H1 (cell line): ENCODE data around the gene SF3A2. TPM values are rescaled to one million over a fixed set of nuclear protein-coding genes. Genes with fewer than 3 reads are reported as not detected.

Source experiments
- CTCF ChIA-PET: fragments of 300-600 bp; sonication (Branson Sonifier 250); formaldehyde crosslinking; loops from one replicate; lab custom pipeline; 2021; ENCODE audit not compliant: partially characterized antibody; lab: Charles Lee
- POLR2A ChIA-PET: fragments of 300-600 bp; sonication (Branson Sonifier 250); formaldehyde crosslinking; loops from one replicate; lab custom pipeline; 2021; ENCODE audit warnings: inconsistent platforms; ENCODE audit not compliant: partially characterized antibody; lab: Charles Lee
- DNase-seq, 2 experiments: peaks; one replicate each; pipeline versions ENCODE4 v3.0.0 to v3.0.0-alpha.2; 2010 to 2022; ENCODE audit warnings: low spot score in 2 of 2, low read depth in 1 of 2, mixed read lengths in 1 of 2
- FAIRE-seq: peaks from 2 replicates; lab custom pipeline; 2011; peaks lifted over from hg19 to GRCh38; lab: Jason Lieb, UNC
- H2AFZ ChIP-seq: 2 replicates; pipeline ENCODE4 v1.8.1; 2012; ENCODE audit warnings: low read length, inconsistent platforms
- H2AK5ac ChIP-seq: 2 replicates; pipeline ENCODE4 v1.6.1; 2013; ENCODE audit warnings: low read depth, low read length
- H2BK120ac ChIP-seq: replicated peaks from 2 replicates; pipeline ENCODE3; 2013; ENCODE audit warnings: low read depth, low read length, inconsistent platforms
- H2BK12ac ChIP-seq: 2 replicates; pipeline ENCODE4 v1.6.1; 2013; ENCODE audit warnings: low read depth, low read length
- H2BK15ac ChIP-seq: 2 replicates; pipeline ENCODE4 v1.6.1; 2013; ENCODE audit warnings: low read length
- H2BK20ac ChIP-seq: 2 replicates; pipeline ENCODE4 v1.6.1; 2013; ENCODE audit warnings: low read length
- H2BK5ac ChIP-seq: 2 replicates; pipeline ENCODE4 v1.6.1; 2013; ENCODE audit warnings: low read depth, low read length
- H3K14ac ChIP-seq: 2 replicates; pipeline ENCODE4 v1.6.1; 2013; ENCODE audit warnings: inconsistent platforms; ENCODE audit not compliant: insufficient read length
- H3K18ac ChIP-seq: 2 replicates; pipeline ENCODE4 v1.6.1; 2013; ENCODE audit warnings: low read length; ENCODE audit errors: extremely low read depth
- H3K23ac ChIP-seq: 2 replicates; pipeline ENCODE4 v1.6.1; 2013; ENCODE audit warnings: inconsistent platforms; ENCODE audit not compliant: insufficient read length
- H3K23me2 ChIP-seq: 2 replicates; pipeline ENCODE4 v1.6.1; 2013; ENCODE audit warnings: low read depth, low read length
- H3K27ac ChIP-seq: 2 replicates; pipeline ENCODE4 v1.6.1; 2011; ENCODE audit warnings: low read depth, low read length, inconsistent platforms
- H3K27me3 ChIP-seq, 4 experiments: replicated peaks in 1 of 4; 1 replicate in 1 of 4; 2 replicates in 3 of 4; pipeline versions ENCODE4 v1.6.1 to v1.8.1; 2011 to 2013; ENCODE audit warnings: low read length in 3 of 4, mild to moderate bottlenecking in 3 of 4, inconsistent platforms in 2 of 4, mixed read lengths in 2 of 4, moderate library complexity in 1 of 4; ENCODE audit not compliant: control insufficient read depth in 3 of 4, insufficient read depth in 3 of 4; ENCODE audit errors: extremely low read depth in 1 of 4
- H3K36me3 ChIP-seq, 4 experiments: 2 replicates each; pipeline versions ENCODE4 v1.6.1 to v1.8.1; 2011 to 2013; ENCODE audit warnings: mild to moderate bottlenecking in 4 of 4, low read length in 3 of 4, moderate library complexity in 2 of 4, control low read depth in 1 of 4, inconsistent platforms in 1 of 4; ENCODE audit not compliant: insufficient read depth in 4 of 4, control insufficient read depth in 2 of 4
- H3K4ac ChIP-seq: replicated peaks from 2 replicates; pipeline ENCODE3; 2013; ENCODE audit warnings: low read length, low read depth, mixed read lengths, inconsistent platforms; ENCODE audit not compliant: insufficient read length
- H3K4me1 ChIP-seq, 4 experiments: replicated peaks in 1 of 4; 1 replicate in 1 of 4; 2 replicates in 3 of 4; pipeline versions ENCODE4 v1.6.1 to v1.8.1; 2011 to 2013; ENCODE audit warnings: low read length in 3 of 4, inconsistent platforms in 2 of 4, mixed read lengths in 1 of 4; ENCODE audit not compliant: insufficient read depth in 4 of 4, control insufficient read depth in 3 of 4
- H3K4me2 ChIP-seq, 2 experiments: 2 replicates each; pipeline versions ENCODE4 v1.6.1 to v1.8.1; 2011 to 2013; ENCODE audit warnings: low read depth in 2 of 2, low read length in 2 of 2, control low read depth in 1 of 2, inconsistent platforms in 1 of 2, mild to moderate bottlenecking in 1 of 2; ENCODE audit not compliant: insufficient read depth in 1 of 2
- H3K4me3 ChIP-seq, 4 experiments: fragments of 200-600, 300-600 bp in 1 of 4; sonication (generic), shearing (Covaris generic), sonication (Bioruptor Twin) in 1 of 4; 2 replicates each; pipeline versions ENCODE4 v1.5.1 to v1.8.1; 2011 to 2016; ENCODE audit warnings: low read length in 4 of 4, low read depth in 3 of 4, control low read depth in 2 of 4, inconsistent platforms in 2 of 4, mild to moderate bottlenecking in 2 of 4, mixed read lengths in 1 of 4, moderate library complexity in 1 of 4; ENCODE audit not compliant: insufficient read depth in 2 of 4; ENCODE audit errors: extremely low read depth in 1 of 4
- H3K56ac ChIP-seq: replicated peaks from 2 replicates; pipeline ENCODE3; 2013; ENCODE audit warnings: low read depth, mild to moderate bottlenecking, mixed read lengths, low read length, inconsistent platforms; ENCODE audit not compliant: insufficient read length
- H3K79me1 ChIP-seq: 2 replicates; pipeline ENCODE4 v1.6.1; 2013; ENCODE audit warnings: low read depth, low read length, control low read depth
- H3K79me2 ChIP-seq, 2 experiments: 2 replicates each; pipeline versions ENCODE4 v1.6.1 to v1.8.1; 2012 to 2013; ENCODE audit warnings: low read length in 2 of 2, mild to moderate bottlenecking in 2 of 2, inconsistent platforms in 1 of 2; ENCODE audit not compliant: insufficient read depth in 2 of 2, control insufficient read depth in 1 of 2
- H3K9ac ChIP-seq, 4 experiments: replicated peaks in 1 of 4; 1 replicate in 1 of 4; 2 replicates in 3 of 4; pipeline versions ENCODE4 v1.6.1 to v1.8.1; 2011 to 2013; ENCODE audit warnings: low read depth in 3 of 4, low read length in 3 of 4, control low read depth in 2 of 4, mild to moderate bottlenecking in 2 of 4, moderate library complexity in 2 of 4, inconsistent platforms in 1 of 4; ENCODE audit errors: extremely low read depth in 1 of 4
- H3K9me3 ChIP-seq, 2 experiments: 2 replicates each; pipeline versions ENCODE4 v1.6.1 to v1.8.1; 2012 to 2013; ENCODE audit warnings: mild to moderate bottlenecking in 2 of 2, moderate library complexity in 2 of 2, control low read depth in 1 of 2, inconsistent platforms in 1 of 2, low read depth in 1 of 2, low read length in 1 of 2, mixed read lengths in 1 of 2; ENCODE audit not compliant: insufficient read depth in 2 of 2
- H4K20me1 ChIP-seq, 2 experiments: replicated peaks in 1 of 2; 2 replicates each; pipeline versions ENCODE3 to v1.8.1; 2011 to 2013; ENCODE audit warnings: inconsistent platforms in 2 of 2, low read length in 2 of 2, mild to moderate bottlenecking in 1 of 2; ENCODE audit not compliant: insufficient read depth in 2 of 2, control insufficient read depth in 1 of 2
- H4K5ac ChIP-seq: 2 replicates; pipeline ENCODE4 v1.6.1; 2013; ENCODE audit warnings: low read length, low read depth, mixed read lengths, inconsistent platforms; ENCODE audit not compliant: insufficient read length
- H4K8ac ChIP-seq: 2 replicates; pipeline ENCODE4 v1.8.0; 2013; ENCODE audit warnings: mild to moderate bottlenecking, moderate library complexity, low read length, inconsistent platforms; ENCODE audit not compliant: insufficient read depth; ENCODE audit errors: extremely low read depth
- H4K91ac ChIP-seq: replicated peaks from 2 replicates; pipeline ENCODE3; 2013; ENCODE audit warnings: low read length, mixed read lengths, inconsistent platforms; ENCODE audit not compliant: insufficient read length
- GTF2F1 ChIP-seq: IDR thresholded peaks from 2 replicates; pipeline ENCODE4 v1.6.1; 2012; ENCODE audit warnings: low read depth, low read length, improper control_type of control experiment, borderline replicate concordance
- JUN ChIP-seq: IDR thresholded peaks from 2 replicates; pipeline ENCODE4 v1.6.1; 2011; ENCODE audit warnings: low read depth, mild to moderate bottlenecking, improper control_type of control experiment, low read length
- RBBP5 ChIP-seq: IDR thresholded peaks from 2 replicates; pipeline ENCODE4 v1.7.1; 2012; ENCODE audit warnings: low read depth, mild to moderate bottlenecking, inconsistent platforms, low read length, moderate library complexity, borderline replicate concordance
- SIN3A ChIP-seq, 2 experiments: IDR thresholded peaks in 1 of 2; conservative IDR thresholded peaks in 1 of 2; 2 replicates each; pipeline ENCODE4 v1.6.1; 2011 to 2012; ENCODE audit warnings: low read length in 2 of 2, improper control_type of control experiment in 1 of 2, low read depth in 1 of 2, mild to moderate bottlenecking in 1 of 2
- SIRT6 ChIP-seq: IDR thresholded peaks from one replicate; pipeline ENCODE4 v1.7.1; 2012; ENCODE audit warnings: low read length, inconsistent platforms
- TAF1 ChIP-seq: IDR thresholded peaks from 2 replicates; pipeline ENCODE4 v1.6.1; 2011; ENCODE audit warnings: mild to moderate bottlenecking, low read depth, low read length
- TEAD4 ChIP-seq: IDR thresholded peaks from 2 replicates; pipeline ENCODE4 v1.6.1; 2012; ENCODE audit warnings: low read depth, low read length, inconsistent platforms, mixed read lengths
- WGBS, 2 experiments: shearing (Covaris generic) in 1 of 2; methylation state at CpG; one replicate each; pipeline versions ENCODE4 v1.1.6 to v1.1.7; 2013 to 2015; ENCODE audit warnings: low lambda C conversion rate in 2 of 2, mixed read lengths in 2 of 2, inconsistent platforms in 1 of 2, low coverage in 1 of 2, missing lambda C conversion rate in 1 of 2; ENCODE audit not compliant: insufficient replicate concordance in 2 of 2, insufficient coverage in 1 of 2, insufficient read length in 1 of 2; ENCODE audit errors: extremely low coverage in 1 of 2, missing lambda C conversion rate in 1 of 2; 5-methylcytosine and 5-hydroxymethylcytosine counted together
- polyA plus RNA-seq, 7 experiments: library from polyadenylated mRNA; depleted of rRNA in 3 of 7; stranded (reverse) in 5 of 7; unstranded in 2 of 7; fragments of >200 nt in 5 of 7; fragments of 200-250 nt in 2 of 7; gene quantifications; 1 replicate in 5 of 7; 2 replicates in 1 of 7; 4 replicates in 1 of 7; pipeline versions ENCODE4 v1.2.1 to v1.2.3, GENCODE V29; 2011 to 2013; ENCODE audit warnings: missing spikeins in 2 of 7, mixed read lengths in 2 of 7
- total RNA-seq: library from RNA; stranded (reverse); fragmentation: NEBNext Ultra II Directional; extraction: Animal tissue kit (Norgen Biotek cat#: 25700); gene quantifications from 2 replicates; pipeline ENCODE4 v1.2.1, GENCODE V29; 2021

Gene SF3A2
- total and polyA plus RNA-seq, 2 of the 8 experiments (the other 6 are each of a cell fraction or from before 2014, with no cell fraction given) = 15.3 to 146 TPM

DNA sequence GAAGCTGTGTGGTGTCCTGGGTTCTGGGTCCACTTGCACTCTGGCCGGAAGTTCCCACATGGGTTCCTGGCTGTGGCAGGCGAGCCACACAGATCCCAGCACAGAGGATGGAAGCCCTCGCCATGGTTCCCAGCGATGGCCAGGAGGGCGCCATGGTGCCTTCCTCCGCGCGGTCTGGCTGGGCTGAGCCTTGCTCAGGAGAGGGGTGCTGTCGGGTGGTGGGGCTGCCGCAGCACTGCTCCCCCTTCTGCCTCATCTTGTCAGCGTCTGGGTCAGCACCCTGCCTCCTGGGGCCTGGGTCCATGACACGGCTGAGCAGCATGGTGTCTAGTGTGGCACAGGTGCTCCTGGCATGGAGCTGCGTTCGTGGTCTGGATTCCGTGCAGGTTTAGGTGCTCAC, 39.4 kb upstream of the SF3A2 start:
- no peak overlapping the region for H3K14ac ChIP-seq
- FAIRE-seq (no peak), DNase-seq (no peak)
- H3K56ac ChIP-seq = no peak overlapping the region
- H4K8ac ChIP-seq = peak overlapping the region; percentile 68; the same call in 1 of the 2 replicates
- no peak overlapping the region for H2BK120ac ChIP-seq
- H3K4me3 ChIP-seq = no peak overlapping the region
- no peak overlapping the region for H2AFZ ChIP-seq
- no peak overlapping the region for H3K23ac ChIP-seq
- H2BK5ac ChIP-seq = no peak overlapping the region
- no peaks in the 10 kb centered on the region for H3K27me3 ChIP-seq
- H2BK12ac ChIP-seq = no peak overlapping the region
- 98% methylated on average over 14 of the region's 15 CpGs; no CpG with 5 or more reads in 1 of the 2 experiments for WGBS, 2 experiments
- no peak overlapping the region for H2BK20ac ChIP-seq
- H3K9me3 ChIP-seq = peaks cover 4% of the 10 kb centered on the region in 2 experiments; a peak in 2 of 4 replicates
- no peak overlapping the region for H2AK5ac ChIP-seq
- no peak overlapping the region for H3K4ac ChIP-seq
- H3K79me2 ChIP-seq = peaks cover 0 to 24% of the 10 kb centered on the region in 2 experiments; a peak in 2 of 4 replicates
- no peak overlapping the region for H3K9ac ChIP-seq
- no peak overlapping the region for H2BK15ac ChIP-seq
- H3K23me2 ChIP-seq = no peaks in the 10 kb centered on the region
- TF ChIP-seq GTF2F1 (no peak), SIRT6 (no peak), SIN3A (conservative IDR thresholded peaks at IDR 0.05 in 1 of 2, IDR thresholded peaks at IDR 0.05 in 1 of 2; ENCODE audit: low read depth in 1 of 2, low read length in 2 of 2) (no peak), RBBP5 (no peak), TAF1 (no peak), JUN (no peak), TEAD4 (no peak)
- H4K20me1 ChIP-seq = peaks cover 10 to 33% of the 10 kb centered on the region in 2 experiments
- H3K27ac ChIP-seq = 0 out of 2 replicates have a peak overlapping the region, but pooled peaks have one; percentile 10
- peaks cover 0 to 15% (median 5%) of the 10 kb centered on the region in 4 experiments; a peak in 4 of 8 replicates for H3K36me3 ChIP-seq
- ChIA-PET CTCF (interaction anchor here (1.0 to 5.1 kb wide), 3 partner anchors 17 to 43 kb away, joined by 3 to 50 read pairs (median 5); no protein-coding TSS in a partner anchor), POLR2A (no interaction called here)
- H3K4me2 ChIP-seq = no peak overlapping the region
- H3K79me1 ChIP-seq = peaks cover 16% of the 10 kb centered on the region; the same call in 1 of the 2 replicates
- no peak overlapping the region for H4K5ac ChIP-seq
- no peaks in the 10 kb centered on the region for H3K4me1 ChIP-seq
- H3K18ac ChIP-seq = no peak overlapping the region
- no peak overlapping the region for H4K91ac ChIP-seq
